Ishikawa (cell line): Measurements from ENCODE around the gene MAB21L4.

Experiments
- CEBPB ChIP-seq: IDR thresholded peaks from 2 replicates; pipeline ENCODE4 v1.6.1; 2012
- CREB1 ChIP-seq: IDR thresholded peaks from 2 replicates; pipeline ENCODE4 v1.6.1; 2012; ENCODE audit warnings: low read depth
- EGR1 ChIP-seq: IDR thresholded peaks from 2 replicates; pipeline ENCODE4 v1.6.1; 2012
- EP300 ChIP-seq: IDR thresholded peaks from 2 replicates; pipeline ENCODE4 v1.6.1; 2012; ENCODE audit warnings: borderline replicate concordance
- FOXM1 ChIP-seq: IDR thresholded peaks from 2 replicates; pipeline ENCODE4 v1.6.1; 2012; ENCODE audit warnings: low read depth, borderline replicate concordance
- MAX ChIP-seq: IDR thresholded peaks from 2 replicates; pipeline ENCODE4 v1.6.1; 2012
- NFIC ChIP-seq: IDR thresholded peaks from 2 replicates; pipeline ENCODE4 v1.6.1; 2012
- RAD21 ChIP-seq: IDR thresholded peaks from 2 replicates; pipeline ENCODE4 v1.6.1; 2012; ENCODE audit warnings: low read depth
- TAF1 ChIP-seq: IDR thresholded peaks from 2 replicates; pipeline ENCODE4 v1.6.1; 2012; ENCODE audit warnings: low read depth, mild to moderate bottlenecking
- TCF12 ChIP-seq: IDR thresholded peaks from 2 replicates; pipeline ENCODE4 v1.6.1; 2012; ENCODE audit warnings: low read depth
- TEAD4 ChIP-seq: IDR thresholded peaks from 2 replicates; pipeline ENCODE4 v1.6.1; 2012
- YY1 ChIP-seq: IDR thresholded peaks from 2 replicates; pipeline ENCODE4 v1.6.1; 2012; ENCODE audit warnings: low read depth
- ZBTB7A ChIP-seq: IDR thresholded peaks from 2 replicates; pipeline ENCODE4 v1.6.1; 2012; ENCODE audit warnings: low read depth
- TF ChIP-seq, protein P1 (sequence below): IDR thresholded peaks from 2 replicates; pipeline ENCODE4 v1.6.1; 2012; ENCODE audit warnings: low read depth, mild to moderate bottlenecking
- TF ChIP-seq, protein P2 (sequence below): IDR thresholded peaks from 2 replicates; pipeline ENCODE4 v1.6.1; 2012

MAB21L4 gene

GRCh38 chr2:240895656-240896388 is at the start of gene MAB21L4:
Gene MAB21L4 (minus strand): TSS chr2:240896156. CDS start chr2:240895997, 159 bp downstream.
- TF ChIP-seq CEBPB (0 out of 2 replicates have a peak, but pooled peaks have one; percentile 17), MAX (peak; percentile 67), FOXM1 (peak; percentile 56; the same call in 1 of the 2 replicates), CREB1 (no peak), EP300 (peak; percentile 90), TCF12 (peak; percentile 98), YY1 (0 out of 2 replicates have a peak, but pooled peaks have one; percentile 32), NFIC (peak; percentile 76), RAD21 (peak; percentile 16; the same call in 1 of the 2 replicates), TEAD4 (peak; percentile 98), ZBTB7A (0 out of 2 replicates have a peak, but pooled peaks have one; percentile 26), EGR1 (peak; percentile 48; the same call in 1 of the 2 replicates), TAF1 (no peak)
- TF ChIP-seq, protein P1, sequence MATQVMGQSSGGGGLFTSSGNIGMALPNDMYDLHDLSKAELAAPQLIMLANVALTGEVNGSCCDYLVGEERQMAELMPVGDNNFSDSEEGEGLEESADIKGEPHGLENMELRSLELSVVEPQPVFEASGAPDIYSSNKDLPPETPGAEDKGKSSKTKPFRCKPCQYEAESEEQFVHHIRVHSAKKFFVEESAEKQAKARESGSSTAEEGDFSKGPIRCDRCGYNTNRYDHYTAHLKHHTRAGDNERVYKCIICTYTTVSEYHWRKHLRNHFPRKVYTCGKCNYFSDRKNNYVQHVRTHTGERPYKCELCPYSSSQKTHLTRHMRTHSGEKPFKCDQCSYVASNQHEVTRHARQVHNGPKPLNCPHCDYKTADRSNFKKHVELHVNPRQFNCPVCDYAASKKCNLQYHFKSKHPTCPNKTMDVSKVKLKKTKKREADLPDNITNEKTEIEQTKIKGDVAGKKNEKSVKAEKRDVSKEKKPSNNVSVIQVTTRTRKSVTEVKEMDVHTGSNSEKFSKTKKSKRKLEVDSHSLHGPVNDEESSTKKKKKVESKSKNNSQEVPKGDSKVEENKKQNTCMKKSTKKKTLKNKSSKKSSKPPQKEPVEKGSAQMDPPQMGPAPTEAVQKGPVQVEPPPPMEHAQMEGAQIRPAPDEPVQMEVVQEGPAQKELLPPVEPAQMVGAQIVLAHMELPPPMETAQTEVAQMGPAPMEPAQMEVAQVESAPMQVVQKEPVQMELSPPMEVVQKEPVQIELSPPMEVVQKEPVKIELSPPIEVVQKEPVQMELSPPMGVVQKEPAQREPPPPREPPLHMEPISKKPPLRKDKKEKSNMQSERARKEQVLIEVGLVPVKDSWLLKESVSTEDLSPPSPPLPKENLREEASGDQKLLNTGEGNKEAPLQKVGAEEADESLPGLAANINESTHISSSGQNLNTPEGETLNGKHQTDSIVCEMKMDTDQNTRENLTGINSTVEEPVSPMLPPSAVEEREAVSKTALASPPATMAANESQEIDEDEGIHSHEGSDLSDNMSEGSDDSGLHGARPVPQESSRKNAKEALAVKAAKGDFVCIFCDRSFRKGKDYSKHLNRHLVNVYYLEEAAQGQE = no peak
- TF ChIP-seq, protein P2, sequence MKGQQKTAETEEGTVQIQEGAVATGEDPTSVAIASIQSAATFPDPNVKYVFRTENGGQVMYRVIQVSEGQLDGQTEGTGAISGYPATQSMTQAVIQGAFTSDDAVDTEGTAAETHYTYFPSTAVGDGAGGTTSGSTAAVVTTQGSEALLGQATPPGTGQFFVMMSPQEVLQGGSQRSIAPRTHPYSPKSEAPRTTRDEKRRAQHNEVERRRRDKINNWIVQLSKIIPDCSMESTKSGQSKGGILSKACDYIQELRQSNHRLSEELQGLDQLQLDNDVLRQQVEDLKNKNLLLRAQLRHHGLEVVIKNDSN = peak; percentile 54

- TF ChIP-seq NFIC (no peak), MAX (no peak), YY1 (no peak), ZBTB7A (no peak)
- TF ChIP-seq, protein P1 = no peak
- TF ChIP-seq, protein P2 = no peak
These were observed 40.1 kb upstream of the MAB21L4 start for GRCh38 chr2:240936106-240936505.

DNA sequence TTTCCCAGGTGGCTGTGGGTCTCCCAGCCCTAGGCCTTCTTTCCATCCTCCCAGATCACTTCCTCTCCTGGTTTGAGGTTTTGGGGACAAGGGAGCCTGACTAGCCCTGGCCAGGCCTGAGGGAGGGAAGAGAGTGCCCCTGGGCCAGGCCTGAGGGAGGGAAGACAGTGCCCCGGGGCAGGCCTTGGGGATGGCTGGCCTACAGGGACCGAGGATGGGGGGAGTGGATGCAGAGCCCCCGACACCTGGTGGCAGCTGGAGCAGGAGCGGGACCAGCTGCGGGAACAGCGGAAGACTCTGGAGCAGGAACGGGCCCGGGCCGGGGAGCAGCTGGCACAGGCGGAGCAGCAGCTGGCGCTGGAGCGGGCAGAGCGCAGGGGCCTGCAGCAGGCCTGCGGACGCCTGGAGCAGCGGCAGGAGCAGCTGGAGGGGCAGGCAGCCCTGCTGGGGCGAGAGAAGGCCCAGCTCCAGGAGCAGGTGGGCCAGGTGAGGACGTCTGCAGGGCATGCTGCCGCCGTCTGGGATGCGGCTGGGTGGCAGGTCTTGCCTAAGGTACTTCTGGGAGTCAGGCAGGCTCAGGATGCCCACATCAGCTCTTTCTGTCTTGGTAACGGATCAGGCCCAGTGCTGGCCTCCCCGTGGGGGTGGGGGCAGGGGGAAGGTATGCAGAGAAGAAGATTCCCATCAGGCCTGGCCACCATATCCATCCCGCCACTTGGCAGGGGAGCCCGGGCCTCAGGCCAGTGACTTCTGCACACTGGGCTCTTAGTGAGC is 39.3 kb upstream of the MAB21L4 start:
- no peak for TF ChIP-seq FOXM1
- TF ChIP-seq CEBPB = no peak
- no peak for TF ChIP-seq TAF1
- TF ChIP-seq CREB1 = no peak
- no peak for TF ChIP-seq YY1
- TF ChIP-seq NFIC = no peak
- TF ChIP-seq, protein P2 = no peak
- TF ChIP-seq ZBTB7A = no peak
- TF ChIP-seq EP300 = no peak
- TF ChIP-seq RAD21 = no peak
- TF ChIP-seq EGR1 = no peak
- TF ChIP-seq TCF12 = no peak
- TF ChIP-seq TEAD4 = no peak
- TF ChIP-seq, protein P1 = no peak
- TF ChIP-seq MAX = no peak
